Right cardiac atrium (tissue), 5 donors: ENCODE results near the gene MOB3B. TPM values are rescaled to one million over a fixed set of nuclear protein-coding genes. Genes with fewer than 3 reads are reported as not detected.

Experiments
- ATAC-seq, 2 donors: fragments of 200-7000 bp; cut with Tn5 transposase; one replicate each; pipeline versions ENCODE4 v1.8.0 to v1.9.1; 2020; ENCODE audit warnings: moderate library complexity in 2 of 2, mild to moderate bottlenecking in 1 of 2
- DNase-seq, 3 donors: peaks; one replicate each; pipeline ENCODE4 v3.0.0-alpha.2; 2020
- H3K27ac ChIP-seq: one replicate; pipeline ENCODE4 v1.5.1; 2013; ENCODE audit warnings: mild to moderate bottlenecking, low read length, control low read depth, moderate library complexity
- H3K27me3 ChIP-seq: one replicate; pipeline ENCODE4 v1.6.1; 2013; ENCODE audit not compliant: control insufficient read depth, insufficient read depth
- H3K4me1 ChIP-seq: one replicate; pipeline ENCODE4 v1.6.1; 2013; ENCODE audit warnings: low read length; ENCODE audit not compliant: control insufficient read depth, insufficient read depth
- H3K4me3 ChIP-seq: one replicate; pipeline ENCODE4 v1.5.1; 2013; ENCODE audit warnings: low read length, control low read depth
- H3K9me3 ChIP-seq: one replicate; pipeline ENCODE4 v1.6.1; 2013; ENCODE audit warnings: low read length; ENCODE audit not compliant: control insufficient read depth
- WGBS: extraction: QIAGEN DNeasy Blood & Tissue Kit; methylation state at CpG from one replicate; pipeline ENCODE4 v1.1.7; 2013; 5-methylcytosine and 5-hydroxymethylcytosine counted together
- intact Hi-C, 4 donors: fragments of 100-400 bp; cut with DNase I; formaldehyde crosslinking; loops; one replicate each; pipeline versions ENCODE4 v1.11.0 to v1.14.0; 2022 to 2023
- polyA plus RNA-seq: library from polyadenylated mRNA; stranded (reverse); fragments of 200-250 nt; gene quantifications from one replicate; pipeline ENCODE4 v1.2.3, GENCODE V29; 2013
- total RNA-seq, 4 donors: library from RNA; stranded (reverse); fragmentation: NEBNext Ultra II Directional; extraction: Animal tissue kit (Norgen Biotek cat#: 25700); gene quantifications; one replicate each; pipeline ENCODE4 v1.2.1, GENCODE V29; 2021
- donor health status: healthy with polysubstance abuse.
- donor health status: DM: no; HTN: yes; CAD: no.
- donor health status: DM: no; HTN: no; CAD: no.
- donor health status: DM: no; HTN: yes; CAD: no; lungs with severe emphysema.
- donor health status: DM: yes; HTN: yes; CAD: no.

MOB3B gene
- total and polyA plus RNA-seq, 5 donors: 1.1 to 2.2 (median 2.0) TPM

- Histone ChIP-seq H3K27me3 (no peaks in the 10 kb centered on the region), H3K4me1 (peaks cover 2% of the 10 kb centered on the region), H3K9me3 (no peaks in the 10 kb centered on the region), H3K27ac (no peak overlapping the region), H3K4me3 (no peak overlapping the region)
- no peak for ATAC-seq
- no peak for DNase-seq
- intact Hi-C loops: no loop called here
- 69% methylated on average over 2 of the region's 2 CpGs for WGBS
Observed at GRCh38 chr9:27431543-27432147, 98.0 kb downstream of the MOB3B start.

GRCh38 chr9:27430750-27431535 lies 98.7 kb downstream of the MOB3B start:
- H3K27ac ChIP-seq: no peak overlapping the region
- no peaks in the 10 kb centered on the region for H3K9me3 ChIP-seq
- intact Hi-C loops: no loop called here
- WGBS: 76% methylated on average over 5 of the region's 5 CpGs
- DNase-seq (no peak), ATAC-seq (no peak)
- peaks cover 2% of the 10 kb centered on the region for H3K4me1 ChIP-seq
- H3K4me3 ChIP-seq: no peak overlapping the region
- H3K27me3 ChIP-seq: no peaks in the 10 kb centered on the region

DNA sequence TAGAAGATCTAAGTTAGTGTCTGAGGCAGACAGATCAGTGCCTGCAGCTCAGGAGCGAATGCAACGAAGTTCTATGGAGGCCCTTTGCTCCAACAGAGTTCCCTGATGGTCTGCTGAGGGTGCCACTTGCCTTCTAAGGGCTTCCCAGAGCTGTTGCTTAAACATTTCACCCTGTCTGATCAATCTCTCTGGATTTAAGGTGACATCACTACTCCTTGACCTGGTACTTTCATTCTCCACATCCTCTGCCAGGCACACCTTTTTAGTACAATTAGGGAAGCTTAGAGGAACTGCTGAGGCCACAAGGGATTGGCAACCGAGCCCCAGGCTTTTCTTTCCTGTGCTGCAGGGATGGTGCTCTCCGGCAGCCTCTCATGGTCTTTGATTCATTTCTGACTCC lies 99.7 kb downstream of the MOB3B start:
- no peak overlapping the region for H3K27ac ChIP-seq
- no peaks in the 10 kb centered on the region for H3K27me3 ChIP-seq
- no peaks in the 10 kb centered on the region for H3K9me3 ChIP-seq
- DNase-seq: no peak
- peaks cover 2% of the 10 kb centered on the region for H3K4me1 ChIP-seq
- no peak for ATAC-seq
- H3K4me3 ChIP-seq: no peak overlapping the region
- 73% methylated on average over 4 of the region's 4 CpGs for WGBS
- intact Hi-C loops: no loop called here

DNA sequence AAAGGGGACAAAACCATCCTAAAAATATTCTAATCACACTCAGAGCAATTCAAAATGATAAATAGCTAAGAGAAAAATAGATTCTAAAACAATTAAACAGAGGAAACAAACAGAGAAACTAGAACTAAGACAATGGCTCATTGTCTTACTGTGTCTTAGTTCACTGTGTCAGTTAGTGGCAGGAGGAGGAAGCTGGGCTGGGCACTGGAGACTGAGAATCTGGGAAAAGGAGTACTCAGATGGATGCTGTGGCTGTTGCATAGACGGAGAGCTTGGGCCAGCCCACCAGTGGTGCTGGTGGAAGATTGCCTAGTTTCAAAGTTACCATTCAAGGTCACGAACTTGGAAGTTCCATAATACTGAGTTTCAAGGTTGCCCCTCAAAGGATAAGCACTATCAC lies 100.2 kb downstream of the MOB3B start:
- DNase-seq: no peak
- Histone ChIP-seq H3K9me3 (no peaks in the 10 kb centered on the region), H3K4me3 (no peak overlapping the region), H3K4me1 (peaks cover 2% of the 10 kb centered on the region), H3K27ac (no peak overlapping the region), H3K27me3 (no peaks in the 10 kb centered on the region)
- ATAC-seq: no peak
- intact Hi-C loops: no loop called here
- WGBS: 83% methylated on average over 2 of the region's 2 CpGs

DNA sequence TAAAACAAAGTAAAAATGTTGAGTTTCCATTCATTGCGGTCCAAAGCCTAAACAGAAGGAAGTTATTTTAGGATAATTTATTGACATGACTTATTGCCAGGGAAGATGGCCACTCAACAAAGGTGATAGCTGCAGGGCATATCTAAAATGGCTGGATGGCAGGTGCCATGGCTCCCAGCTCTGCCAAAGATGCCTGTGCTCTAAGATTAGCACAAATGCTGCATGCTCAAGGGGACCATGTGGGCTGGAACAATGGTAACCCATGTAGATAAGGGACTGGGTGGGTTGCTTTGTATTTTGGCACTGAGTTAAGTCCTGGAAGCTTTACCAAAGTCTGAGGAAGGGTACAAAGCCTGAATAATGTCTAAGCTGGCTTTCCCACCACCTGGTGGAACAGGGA lies 101.1 kb downstream of the MOB3B start:
- no peaks in the 10 kb centered on the region for H3K9me3 ChIP-seq
- 89% methylated on average over 1 of the region's 1 CpG for WGBS
- intact Hi-C loops: no loop called here
- no peak overlapping the region for H3K4me3 ChIP-seq
- no peak overlapping the region for H3K27ac ChIP-seq
- peaks cover 2% of the 10 kb centered on the region for H3K4me1 ChIP-seq
- ATAC-seq (no peak), DNase-seq (no peak)
- no peaks in the 10 kb centered on the region for H3K27me3 ChIP-seq

DNA sequence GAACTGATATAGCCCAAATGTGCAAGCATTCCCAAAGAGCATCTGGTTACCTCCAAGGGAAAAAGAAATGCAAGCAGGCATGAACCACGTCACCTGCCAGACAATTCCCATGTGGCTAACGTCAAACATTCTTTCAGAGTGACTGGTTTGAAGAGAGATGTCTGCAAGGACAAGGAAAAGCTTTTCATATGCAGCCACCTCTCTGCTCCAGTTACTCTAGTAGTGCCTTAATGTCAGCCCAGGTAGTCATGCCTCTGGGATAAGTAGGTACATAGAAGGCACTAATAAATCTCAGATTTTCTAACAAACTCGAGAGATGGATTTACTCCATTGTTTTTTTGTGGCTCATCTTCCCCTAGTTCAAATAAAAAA lies 102.4 kb downstream of the MOB3B start:
- no peak for DNase-seq
- no peaks in the 10 kb centered on the region for H3K4me1 ChIP-seq
- H3K4me3 ChIP-seq: no peak overlapping the region
- no peaks in the 10 kb centered on the region for H3K9me3 ChIP-seq
- intact Hi-C loops: no loop called here
- ATAC-seq: no peak
- 75% methylated on average over 3 of the region's 3 CpGs for WGBS
- no peaks in the 10 kb centered on the region for H3K27me3 ChIP-seq
- no peak overlapping the region for H3K27ac ChIP-seq

DNA sequence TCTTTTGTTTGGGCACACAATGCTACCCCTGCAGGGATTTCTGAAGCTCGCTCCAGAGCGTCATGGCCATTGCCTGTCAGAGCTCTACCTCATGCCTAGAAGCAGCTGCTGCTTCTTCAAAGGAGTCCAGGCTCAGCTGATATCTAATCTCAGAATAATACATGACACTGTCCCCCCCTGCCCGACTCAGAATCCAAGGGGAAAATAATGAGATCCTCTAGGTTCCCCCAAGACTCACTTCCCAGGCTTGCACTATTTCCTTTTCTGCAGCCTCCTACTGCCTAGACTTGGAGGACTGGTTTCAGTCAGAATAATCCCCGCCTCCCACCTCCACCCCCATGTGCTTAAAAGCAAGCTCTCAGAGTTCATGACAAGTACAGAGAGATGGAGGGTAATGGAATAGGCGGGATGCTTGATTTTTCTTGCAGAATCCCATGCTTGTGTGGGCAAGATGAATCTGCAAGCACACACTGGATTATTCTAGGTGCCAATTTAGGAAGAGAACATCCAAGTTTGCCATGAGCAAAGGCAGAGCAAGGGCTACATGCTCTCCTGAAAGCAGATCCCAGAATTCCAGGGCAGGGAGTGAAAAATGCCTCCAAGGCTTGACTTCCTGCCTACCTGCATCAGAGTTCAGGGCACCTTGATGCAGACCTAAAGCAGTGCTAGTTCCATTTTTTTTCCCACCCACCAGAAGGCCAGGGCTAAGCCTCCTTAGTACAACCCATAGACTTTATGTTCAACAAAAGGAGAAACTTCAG lies 102.9 kb downstream of the MOB3B start:
- H3K4me3 ChIP-seq: no peak overlapping the region
- no peaks in the 10 kb centered on the region for H3K27me3 ChIP-seq
- H3K4me1 ChIP-seq: no peaks in the 10 kb centered on the region
- H3K9me3 ChIP-seq: no peaks in the 10 kb centered on the region
- 73% methylated on average over 5 of the region's 5 CpGs for WGBS
- ATAC-seq: no peak
- intact Hi-C loops: no loop called here
- no peak overlapping the region for H3K27ac ChIP-seq
- DNase-seq: no peak

DNA sequence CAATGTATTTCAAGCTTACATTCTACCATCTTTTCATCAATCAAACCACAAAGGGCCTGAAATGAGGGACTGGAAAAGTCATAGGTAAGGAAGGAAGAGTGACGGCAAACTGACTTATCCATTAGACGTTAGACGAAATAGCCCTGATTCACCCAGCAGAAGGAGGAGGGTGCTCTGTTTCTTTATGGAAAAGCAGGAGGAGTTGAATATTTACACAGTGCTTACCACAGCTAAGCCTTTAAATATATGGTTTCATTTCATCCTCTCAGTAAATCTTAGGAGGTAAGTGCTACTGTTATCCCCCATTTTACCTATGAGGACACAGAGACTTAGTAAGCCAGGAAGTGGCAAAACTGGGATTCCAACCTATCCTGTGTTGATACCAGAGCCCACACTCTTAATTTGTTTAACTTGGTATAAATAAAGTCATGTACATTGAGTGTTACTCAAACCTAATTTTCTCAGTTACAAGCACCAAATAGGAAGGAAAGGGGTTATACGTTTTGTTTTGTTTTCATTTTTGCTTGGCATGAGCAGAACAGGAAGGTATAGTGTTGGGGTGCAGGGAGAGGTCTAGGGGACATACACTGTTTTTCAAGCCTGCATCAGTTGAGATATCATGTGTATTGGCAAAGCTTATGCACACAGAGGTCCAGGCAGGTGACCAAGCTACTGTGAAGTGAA lies 103.6 kb downstream of the MOB3B start:
- H3K4me3 ChIP-seq: no peak overlapping the region
- WGBS: 65% methylated on average over 4 of the region's 4 CpGs
- H3K9me3 ChIP-seq: no peaks in the 10 kb centered on the region
- no peaks in the 10 kb centered on the region for H3K4me1 ChIP-seq
- intact Hi-C loops: no loop called here
- H3K27me3 ChIP-seq: no peaks in the 10 kb centered on the region
- ATAC-seq: no peak
- H3K27ac ChIP-seq: no peak overlapping the region
- DNase-seq: no peak

GRCh38 chr9:27423915-27424710 lies 105.5 kb downstream of the MOB3B start:
- H3K27me3 ChIP-seq: no peaks in the 10 kb centered on the region
- intact Hi-C loops: no loop called here
- ATAC-seq: no peak
- DNase-seq: no peak
- no peaks in the 10 kb centered on the region for H3K4me1 ChIP-seq
- H3K27ac ChIP-seq: no peak overlapping the region
- no peaks in the 10 kb centered on the region for H3K9me3 ChIP-seq
- WGBS: 94% methylated on average over 6 of the region's 6 CpGs
- no peak overlapping the region for H3K4me3 ChIP-seq

GRCh38 chr9:27422279-27422834 lies 107.3 kb downstream of the MOB3B start:
- H3K4me3 ChIP-seq: no peak overlapping the region
- H3K27me3 ChIP-seq: no peaks in the 10 kb centered on the region
- intact Hi-C loops: no loop called here
- WGBS: 0% methylated on average over 1 of the region's 1 CpG
- no peak for ATAC-seq
- no peaks in the 10 kb centered on the region for H3K9me3 ChIP-seq
- DNase-seq: no peak
- no peak overlapping the region for H3K27ac ChIP-seq
- no peaks in the 10 kb centered on the region for H3K4me1 ChIP-seq
